HEK293T (cell line): ENCODE measurements around the gene SLC16A12.

Source experiments
- ARNT ChIP-seq: fragments of 450-650 bp; IDR thresholded peaks from 2 replicates; pipeline ENCODE4 v1.6.1; 2017; ENCODE audit warnings: mild to moderate bottlenecking
- CTBP1 ChIP-seq: fragments of 450-650 bp; IDR thresholded peaks from 2 replicates; pipeline ENCODE4 v1.6.1; 2016; ENCODE audit warnings: borderline replicate concordance
- FOXM1 ChIP-seq: fragments of 450-650 bp; IDR thresholded peaks from 2 replicates; pipeline ENCODE4 v1.6.1; 2017; ENCODE audit warnings: mild to moderate bottlenecking, borderline replicate concordance
- L3MBTL2 ChIP-seq: fragments of 450-650 bp; conservative IDR thresholded peaks from 2 replicates; pipeline ENCODE4 v1.6.1; 2016; ENCODE audit warnings: mild to moderate bottlenecking
- SP1 ChIP-seq: fragments of 450-650 bp; IDR thresholded peaks from 2 replicates; pipeline ENCODE4 v1.6.1; 2017
- SUZ12 ChIP-seq: fragments of 450-650 bp; IDR thresholded peaks from 2 replicates; pipeline ENCODE4 v1.6.1; 2016; ENCODE audit warnings: mild to moderate bottlenecking
- TARDBP ChIP-seq: fragments of 450-650 bp; IDR thresholded peaks from 2 replicates; pipeline ENCODE4 v1.6.1; 2016

- no peak for TF ChIP-seq SP1
- TF ChIP-seq TARDBP: no peak
- TF ChIP-seq SUZ12: no peak
- TF ChIP-seq ARNT: no peak
- no peak for TF ChIP-seq CTBP1
- no peak for TF ChIP-seq FOXM1
- TF ChIP-seq L3MBTL2: no peak
Observed at GRCh38 chr10:89550509-89550908, 15.1 kb upstream of the SLC16A12 start.
